Endometrium (tissue), 2 donors: ENCODE data around the gene OSBPL1A.

Source experiments
- FAIRE-seq: peaks from 2 replicates; lab custom pipeline; 2012; peaks lifted over from hg19 to GRCh38; lab: Jason Lieb, UNC
- donor health status: control.
- donor health status: control.

OSBPL1A gene

GRCh38 chr18:24397694-24398368, at the start of gene OSBPL1A:
Gene OSBPL1A, minus strand, starts transcription at chr18:24397824. Its CDS starts 20,291 bp downstream, at chr18:24377533.
- no peak for FAIRE-seq

GRCh38 chr18:24446953-24447538, 49.4 kb upstream of the OSBPL1A start:
- no peak for FAIRE-seq

GRCh38 chr18:24446453-24446852, 48.8 kb upstream of the OSBPL1A start:
- FAIRE-seq, result no peak

- FAIRE-seq, result no peak
Observed at GRCh38 chr18:24443870-24444269, 46.2 kb upstream of the OSBPL1A start.

- FAIRE-seq, result no peak
Observed at GRCh38 chr18:24436939-24437338, 39.3 kb upstream of the OSBPL1A start.

- no peak for FAIRE-seq
Observed at GRCh38 chr18:24432618-24433017, 35.0 kb upstream of the OSBPL1A start.

GRCh38 chr18:24429188-24429587, 31.6 kb upstream of the OSBPL1A start:
- no peak for FAIRE-seq

GRCh38 chr18:24428709-24429108, 31.1 kb upstream of the OSBPL1A start:
- no peak for FAIRE-seq

- FAIRE-seq, result no peak
Observed at GRCh38 chr18:24427484-24427883, 29.9 kb upstream of the OSBPL1A start.

- no peak for FAIRE-seq
Observed at GRCh38 chr18:24426398-24427294, 29.0 kb upstream of the OSBPL1A start, which contains the start of gene IMPACT. Gene IMPACT, plus strand, starts transcription at chr18:24426670. Its CDS starts 87 bp downstream, at chr18:24426757.

GRCh38 chr18:24426073-24426397, 28.4 kb upstream of the OSBPL1A start:
- FAIRE-seq, result no peak

- no peak for FAIRE-seq
Observed at GRCh38 chr18:24421831-24422230, 24.2 kb upstream of the OSBPL1A start.

- no peak for FAIRE-seq
Observed at GRCh38 chr18:24420551-24420950, 22.9 kb upstream of the OSBPL1A start.

- no peak for FAIRE-seq
Observed at GRCh38 chr18:24417480-24417879, 19.9 kb upstream of the OSBPL1A start.

- FAIRE-seq, result no peak
Observed at GRCh38 chr18:24414349-24415003, 16.9 kb upstream of the OSBPL1A start.

- FAIRE-seq, result no peak
Observed at GRCh38 chr18:24413148-24413547, 15.5 kb upstream of the OSBPL1A start.

GRCh38 chr18:24408496-24408895, 10.9 kb upstream of the OSBPL1A start:
- FAIRE-seq, result no peak

GRCh38 chr18:24404591-24404990, 7.0 kb upstream of the OSBPL1A start:
- no peak for FAIRE-seq

- FAIRE-seq, result no peak
Observed at GRCh38 chr18:24403076-24403475, 5.5 kb upstream of the OSBPL1A start.

- no peak for FAIRE-seq
Observed at GRCh38 chr18:24402209-24402785, 4.7 kb upstream of the OSBPL1A start.

GRCh38 chr18:24400587-24400986, 3.0 kb upstream of the OSBPL1A start:
- no peak for FAIRE-seq

GRCh38 chr18:24398540-24398939, 916 bp upstream of the OSBPL1A start:
- no peak for FAIRE-seq
